ENCODE data around the gene GRID1. TPM values are rescaled to one million over a fixed set of nuclear protein-coding genes. Genes with fewer than 3 reads are reported as not detected.

Gene GRID1
- total RNA-seq, 1 experiment from 2014 or later: 0.37 TPM

- Mint-ChIP-seq H3K27me3 (ENCODE audit: low read depth) (no peaks in the 10 kb centered on the region), H3K4me3 (no peak overlapping the region)
- DNase-seq (ENCODE audit: low spot score): no peak
Measured at GRCh38 chr10:86202226-86202735, 164.3 kb downstream of the GRID1 start.

GRCh38 chr10:86200867-86201266 is 165.7 kb downstream of the GRID1 start:
- H3K4me3 Mint-ChIP-seq: no peak overlapping the region
- CTCF ChIA-PET: no interaction called here
- peaks cover 7% of the 10 kb centered on the region for H3K4me1 Mint-ChIP-seq
- ATAC-seq (no peak), DNase-seq (ENCODE audit: low spot score) (no peak)
- POLR2A ChIA-PET: no interaction called here
- H3K9me3 Mint-ChIP-seq: no peaks in the 10 kb centered on the region
- no peaks in the 10 kb centered on the region for H3K27me3 Mint-ChIP-seq (ENCODE audit: low read depth)
- no peaks in the 10 kb centered on the region for H3K36me3 Mint-ChIP-seq
- H3K27ac Mint-ChIP-seq: no peak overlapping the region
- TF ChIP-seq CDX4 (CRISPR knock-in tag; IDR thresholded peaks at IDR 0.05; ENCODE audit: borderline replicate concordance): no peak
- TF ChIP-seq CBFB (CRISPR knock-in tag; IDR thresholded peaks at IDR 0.05; ENCODE audit: low read depth): no peak
- TF ChIP-seq IRF1 (CRISPR knock-in tag; IDR thresholded peaks at IDR 0.05): no peak
- TF ChIP-seq SOX15 (CRISPR knock-in tag; IDR thresholded peaks at IDR 0.05): no peak
- no peak for TF ChIP-seq SMAD3 (CRISPR knock-in tag; IDR thresholded peaks at IDR 0.05; ENCODE audit: borderline replicate concordance)
- TF ChIP-seq ZNF425 (CRISPR knock-in tag; conservative IDR thresholded peaks at IDR 0.05): no peak

More at GRCh38 chr10:86202226-86202735, 164.3 kb downstream of the GRID1 start:
- no peak overlapping the region for H3K27ac Mint-ChIP-seq
- H3K4me1 Mint-ChIP-seq: peaks cover 7% of the 10 kb centered on the region
- no peak for ATAC-seq
- POLR2A ChIA-PET: no interaction called here
- no peaks in the 10 kb centered on the region for H3K36me3 Mint-ChIP-seq
- no peak for TF ChIP-seq ZNF512 (CRISPR knock-in tag; IDR thresholded peaks at IDR 0.05; ENCODE audit: borderline replicate concordance)
- TF ChIP-seq MXD4 (CRISPR knock-in tag; IDR thresholded peaks at IDR 0.05; ENCODE audit: borderline replicate concordance): no peak
- TF ChIP-seq TEAD4 (CRISPR knock-in tag; IDR thresholded peaks at IDR 0.05): no peak
- no peak for TF ChIP-seq CREM (CRISPR knock-in tag; IDR thresholded peaks at IDR 0.05)
- no peak for TF ChIP-seq ZNF423 (CRISPR knock-in tag; IDR thresholded peaks at IDR 0.05)
- TF ChIP-seq STAT6 (CRISPR knock-in tag; conservative IDR thresholded peaks at IDR 0.05; ENCODE audit: low read depth): no peak
- TF ChIP-seq ARID4B (CRISPR knock-in tag; IDR thresholded peaks at IDR 0.05; ENCODE audit: borderline replicate concordance): no peak
- CTCF ChIA-PET: interaction anchor here (0.9 kb wide), 1 partner anchor 129 kb away, joined by 3 read pairs; no protein-coding TSS in a partner anchor
- H3K9me3 Mint-ChIP-seq: no peaks in the 10 kb centered on the region

Measured in WTC11 (cell line).